G401.6 (cell line): Measurements from ENCODE around the gene BAHCC1.

Source experiments
- FAIRE-seq: peaks from 2 replicates; lab custom pipeline; 2012; peaks lifted over from hg19 to GRCh38; lab: Jason Lieb, UNC

The BAHCC1 gene

DNA sequence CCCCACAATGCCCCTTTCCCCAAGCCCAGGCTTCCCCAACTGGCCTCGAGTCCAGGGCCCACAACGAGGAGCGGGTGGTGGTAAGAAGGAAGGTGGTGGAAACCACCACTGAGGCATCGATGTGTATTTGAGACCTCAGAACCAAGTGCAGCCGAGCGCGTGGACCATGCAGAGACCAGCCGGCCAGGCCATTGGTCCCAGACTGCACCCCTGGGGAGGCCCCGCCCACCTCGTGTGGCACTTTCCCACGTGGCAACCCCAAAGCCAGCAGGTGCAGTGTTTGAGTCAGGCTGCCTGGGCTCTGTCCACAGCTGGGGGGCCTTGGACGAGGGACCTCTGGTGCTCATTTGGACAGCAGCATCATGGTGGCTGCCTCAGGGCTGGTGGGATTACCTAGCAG is 28.1 kb upstream of the BAHCC1 start:
- no peak for FAIRE-seq

DNA sequence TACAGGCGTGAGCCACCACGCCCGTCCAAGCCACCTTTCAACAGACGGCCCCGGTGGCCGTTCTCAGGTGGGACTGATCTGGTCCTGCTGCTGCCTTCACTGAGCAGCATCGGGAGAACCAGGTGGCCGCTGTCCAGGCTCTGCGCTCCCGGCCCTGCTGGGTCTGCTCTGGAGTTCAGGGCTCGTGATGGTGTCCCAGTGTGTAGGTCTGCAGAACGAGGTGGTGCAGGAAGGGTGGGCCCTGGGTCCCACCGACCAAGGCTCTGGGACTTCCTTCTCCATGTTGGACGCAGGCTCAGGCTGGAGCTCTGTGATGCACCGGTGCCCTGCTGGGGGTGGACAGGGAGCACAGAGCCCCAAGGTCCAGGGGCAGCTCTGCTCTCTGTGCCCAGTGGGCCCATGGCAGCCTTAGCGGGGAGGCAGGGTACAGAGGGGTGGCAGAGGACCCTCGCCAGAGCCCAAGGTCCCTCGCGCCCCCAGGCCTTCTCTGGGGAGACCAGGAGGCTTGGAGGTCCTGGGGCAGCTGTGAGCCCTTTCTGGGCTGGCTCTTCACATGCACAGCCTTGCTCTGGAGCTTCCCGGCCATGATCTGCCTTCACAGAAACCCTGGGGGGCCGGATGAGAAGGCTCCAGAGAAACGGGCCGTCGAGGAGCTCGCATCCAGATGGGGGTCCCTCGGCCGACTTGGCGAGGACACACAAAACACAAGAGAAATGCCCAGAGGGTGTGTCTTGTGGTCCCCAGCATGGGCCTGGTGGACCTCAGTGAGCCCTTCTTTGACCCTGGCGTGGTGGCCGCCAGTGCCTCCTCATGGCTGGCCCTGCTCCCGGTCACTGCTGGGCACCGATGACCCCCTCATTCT is 26.9 kb upstream of the BAHCC1 start:
- no peak for FAIRE-seq

DNA sequence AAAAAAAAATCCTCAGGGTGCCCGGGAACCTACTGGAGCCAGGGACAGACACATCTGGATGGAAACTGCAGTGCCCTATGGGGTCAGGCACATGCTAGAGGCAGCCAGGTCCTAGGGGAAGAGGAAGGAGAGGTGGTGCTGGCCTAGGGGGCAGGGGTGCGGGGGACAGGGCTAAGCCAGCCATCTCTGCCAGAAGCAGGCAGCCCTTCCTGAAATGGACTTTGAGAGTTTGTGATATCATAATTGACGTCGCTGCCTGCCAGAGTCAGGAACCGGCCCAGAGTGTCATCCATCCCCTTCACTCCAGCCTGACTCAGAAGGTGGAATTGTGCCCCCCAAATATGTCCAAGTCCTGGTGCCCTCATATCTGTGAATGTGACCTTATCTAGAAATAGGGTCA is 25.0 kb upstream of the BAHCC1 start:
- FAIRE-seq: no peak

DNA sequence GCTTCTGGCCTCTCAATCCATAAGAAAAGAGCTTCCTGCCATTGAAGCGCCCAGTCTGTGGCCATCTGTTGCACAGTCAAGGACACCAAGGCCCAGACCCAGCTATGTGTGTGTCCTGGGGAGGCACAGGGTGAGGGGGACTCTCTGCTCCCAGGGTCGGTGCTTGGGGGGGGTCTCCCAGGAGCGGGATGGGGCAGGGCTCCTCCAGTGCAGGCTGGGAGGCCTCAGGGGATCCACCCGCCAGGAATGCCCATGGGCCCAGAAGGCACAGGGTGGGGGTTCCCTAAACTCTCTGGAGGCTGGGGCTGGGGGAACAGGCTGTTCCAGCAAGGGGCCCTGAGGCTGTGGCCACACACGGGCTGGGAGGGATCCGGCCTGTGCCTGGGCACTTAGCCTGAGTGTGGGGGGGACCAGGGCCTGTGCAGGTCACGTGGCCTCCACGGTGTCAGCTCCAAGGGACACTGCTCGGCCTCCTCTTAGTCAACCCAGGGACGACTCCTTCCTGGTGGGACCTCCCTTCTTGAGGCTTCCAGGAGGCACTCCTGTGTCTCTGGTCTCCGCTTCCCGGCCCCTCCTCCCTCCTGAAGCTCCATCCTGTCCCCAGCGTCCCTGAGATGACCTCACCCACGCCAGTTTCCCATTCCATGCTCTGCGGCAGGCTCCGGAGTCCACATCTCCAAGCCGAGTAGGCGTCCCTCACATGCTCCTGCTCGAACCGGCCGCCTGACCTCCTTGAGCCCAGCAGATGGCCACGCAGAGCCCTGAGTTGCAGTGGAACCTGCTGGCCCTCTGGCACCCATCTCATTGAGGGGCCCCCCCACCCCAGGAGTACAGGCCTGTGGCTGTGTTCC is 23.1 kb upstream of the BAHCC1 start:
- FAIRE-seq: no peak

DNA sequence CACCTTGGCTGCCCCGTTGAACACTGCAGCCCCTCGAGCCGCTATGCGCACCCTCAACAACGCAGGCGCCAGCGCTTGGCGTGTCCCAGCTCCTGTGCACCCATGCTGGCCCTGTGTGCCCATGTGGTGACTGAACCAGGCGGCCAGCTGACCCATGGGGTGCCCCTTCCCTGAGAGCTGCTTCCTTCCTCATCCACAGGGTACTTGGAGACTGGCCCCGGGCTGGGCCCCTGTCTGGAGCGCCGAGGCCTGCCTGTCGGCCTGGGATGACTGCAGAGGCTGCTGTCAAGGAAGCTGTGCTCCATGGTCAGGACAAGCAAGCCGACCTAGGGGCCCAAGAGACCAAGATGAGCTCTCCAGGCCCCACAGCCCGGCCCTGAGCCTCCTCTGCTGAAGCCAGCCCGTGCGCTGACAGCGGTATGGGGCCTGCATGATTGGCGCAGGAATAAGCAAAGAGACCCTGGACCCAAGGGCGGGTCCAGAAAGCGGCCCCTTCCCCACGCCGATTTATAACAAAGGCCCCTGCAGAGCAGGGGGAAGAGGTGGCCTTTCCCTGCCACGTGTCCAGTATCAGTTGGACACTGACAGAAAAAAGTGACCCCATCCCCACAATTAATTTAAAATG is 21.6 kb upstream of the BAHCC1 start:
- FAIRE-seq: no peak

DNA sequence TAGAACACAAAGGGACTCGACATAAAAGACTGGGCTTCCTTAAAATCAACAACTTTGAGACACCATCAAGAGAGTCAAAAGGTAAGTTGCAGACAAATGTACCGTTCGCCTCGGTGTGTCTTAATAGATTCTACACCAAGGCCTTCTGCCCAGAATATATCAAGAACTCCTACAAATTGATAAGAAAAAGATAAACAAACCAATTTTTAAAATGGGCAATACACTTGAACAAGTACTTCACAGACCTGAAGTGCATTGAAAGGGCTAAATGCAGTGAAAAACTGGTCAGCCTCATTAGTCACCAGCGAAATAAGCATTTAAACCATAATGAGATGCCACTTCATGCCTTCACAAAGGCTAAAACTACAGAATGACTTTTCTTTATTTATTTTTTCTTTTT is 20.4 kb upstream of the BAHCC1 start:
- no peak for FAIRE-seq

DNA sequence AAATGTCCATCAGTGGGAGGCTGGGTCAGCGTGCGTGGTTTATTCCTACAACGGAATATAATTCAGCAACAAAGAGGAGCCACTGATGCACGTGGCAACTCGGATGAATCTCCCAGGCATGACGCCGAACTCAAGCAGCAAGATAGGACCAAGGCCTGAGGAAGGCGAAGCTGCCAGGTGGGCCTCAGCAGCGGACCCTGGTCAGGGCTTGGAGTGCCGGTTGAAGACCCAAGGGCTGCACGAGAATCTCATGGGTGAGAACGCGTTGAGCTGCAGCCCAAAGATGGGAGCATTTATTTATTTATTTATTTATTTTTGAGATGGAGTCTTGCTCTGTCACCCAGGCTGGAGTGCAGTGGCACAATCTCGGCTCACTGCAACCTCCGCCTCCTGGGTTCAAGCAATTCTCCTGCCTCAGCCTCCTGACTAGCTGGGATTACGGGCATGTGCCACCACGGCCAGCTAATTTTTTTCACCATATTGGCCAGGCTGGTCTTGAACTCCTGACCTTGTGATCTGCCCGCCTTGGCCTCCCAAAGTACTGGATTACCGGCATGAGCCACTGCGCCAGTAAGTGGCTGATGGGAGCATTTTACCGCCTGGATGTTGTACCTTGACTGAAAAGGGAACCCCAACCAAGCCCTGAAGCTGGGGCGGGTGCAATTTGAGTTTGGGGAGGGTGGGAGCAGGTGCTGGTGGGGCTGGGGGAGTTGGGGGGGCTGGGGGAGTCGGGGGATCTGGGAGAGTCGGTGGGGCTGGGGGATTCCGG is 18.1 kb upstream of the BAHCC1 start:
- FAIRE-seq: no peak

DNA sequence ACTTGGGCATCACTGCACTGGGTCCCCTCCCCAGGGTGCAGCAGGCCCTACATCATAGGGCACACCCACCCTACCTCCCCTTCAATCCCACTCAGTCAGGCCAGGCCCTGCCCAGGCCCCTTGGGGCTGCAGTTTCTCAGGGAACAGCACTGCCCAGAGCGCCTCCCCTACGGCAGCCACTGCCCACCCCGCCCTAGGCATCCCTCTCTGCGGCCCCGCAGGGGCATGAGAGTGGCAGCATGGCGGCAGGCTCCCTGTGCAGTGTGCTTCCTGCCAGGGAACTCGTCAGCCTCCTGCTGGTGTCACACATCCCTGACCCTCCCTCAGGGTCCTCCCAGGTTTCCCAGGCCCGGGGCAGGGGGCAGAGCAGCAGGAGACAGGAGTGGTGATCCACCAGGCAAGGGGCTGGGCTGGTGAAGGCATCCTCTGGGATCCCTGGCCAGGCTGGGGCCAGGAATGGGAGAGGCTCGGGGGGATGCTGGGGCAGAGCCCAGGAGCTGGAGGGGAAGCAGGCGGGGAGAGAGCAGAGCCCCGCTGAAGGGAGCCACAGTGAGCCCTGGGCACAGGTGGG is 16.2 kb upstream of the BAHCC1 start:
- FAIRE-seq: no peak

DNA sequence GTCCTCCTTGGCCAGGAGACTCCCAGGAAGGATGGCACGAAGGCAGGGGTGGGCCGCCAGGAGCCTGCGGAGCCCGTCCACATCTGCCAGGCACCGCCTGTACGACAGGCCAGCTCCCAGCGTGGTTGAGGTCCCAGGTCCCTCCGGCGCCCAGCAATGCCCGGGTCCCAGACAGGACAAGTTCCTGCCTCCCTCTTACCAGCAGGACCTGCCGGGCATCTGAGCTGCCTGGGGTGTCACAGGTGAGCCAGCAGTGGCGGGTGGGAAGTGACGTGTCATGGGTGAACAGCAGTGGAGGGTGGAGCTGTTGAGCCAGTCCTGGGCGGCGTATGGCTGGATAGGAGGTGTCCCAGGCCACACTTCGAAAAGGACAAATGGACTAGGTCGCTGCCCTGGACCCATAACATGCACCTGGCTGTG is 15.7 kb upstream of the BAHCC1 start:
- no peak for FAIRE-seq

DNA sequence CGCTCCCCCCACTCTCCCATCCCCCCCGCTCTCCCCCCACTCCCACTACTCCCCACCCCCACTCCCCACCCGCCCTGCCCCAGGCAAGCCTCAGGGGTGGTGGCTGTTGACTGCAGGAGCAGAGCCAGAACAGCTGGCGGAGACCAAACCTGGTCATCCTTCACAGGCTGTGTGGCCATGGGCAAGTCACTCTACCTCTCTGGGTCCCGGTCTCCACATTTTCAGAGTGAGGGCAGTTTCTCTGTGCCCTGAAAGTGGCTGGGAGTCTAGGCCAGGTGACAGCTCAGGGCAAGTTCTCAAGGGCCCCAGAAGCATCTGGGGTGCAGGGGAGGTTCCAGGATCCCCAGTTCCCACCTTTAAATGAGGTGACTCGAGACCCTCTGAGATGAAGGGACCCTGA is 15.1 kb upstream of the BAHCC1 start:
- no peak for FAIRE-seq

DNA sequence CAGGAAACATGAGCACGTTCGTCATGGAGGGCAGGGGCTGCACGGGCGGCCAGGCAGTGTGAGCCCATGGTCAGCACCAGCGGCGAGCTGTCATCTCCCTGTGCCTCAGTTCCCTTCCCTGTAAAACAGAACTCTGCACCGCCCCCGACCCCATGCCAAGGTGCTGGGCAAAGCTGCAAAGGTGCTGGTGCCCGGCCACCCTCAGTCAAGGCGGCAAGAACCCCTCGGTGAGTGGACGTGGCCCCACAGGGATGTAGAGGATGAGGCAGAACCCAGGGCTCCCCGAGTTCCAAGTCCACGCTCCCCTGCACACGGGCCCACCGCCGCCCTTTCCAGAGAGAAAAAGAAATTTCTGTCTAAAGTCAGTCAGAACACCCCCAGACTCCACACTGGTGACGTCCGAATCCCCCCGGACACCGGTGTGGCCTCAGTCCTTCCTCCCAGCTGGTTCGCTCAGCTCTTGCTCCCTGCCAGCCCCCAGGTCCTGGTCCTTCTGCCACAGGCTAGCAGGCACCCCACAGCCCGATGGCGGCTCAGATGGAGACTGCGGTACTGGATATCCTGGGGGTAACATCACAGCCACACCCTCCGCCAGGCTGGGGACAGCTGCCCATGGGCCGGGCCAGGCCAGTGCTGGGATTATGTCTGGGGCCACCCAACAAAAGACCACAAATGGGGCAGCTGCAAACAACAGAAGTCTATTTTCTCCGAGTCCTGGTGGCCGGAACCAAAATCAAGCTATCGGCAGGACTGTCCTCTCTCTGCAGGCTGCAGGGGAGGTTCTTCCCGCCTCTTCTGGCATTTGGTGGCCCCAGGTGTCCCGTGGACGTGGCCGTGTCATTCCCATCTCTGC is 14.4 kb upstream of the BAHCC1 start:
- no peak for FAIRE-seq

DNA sequence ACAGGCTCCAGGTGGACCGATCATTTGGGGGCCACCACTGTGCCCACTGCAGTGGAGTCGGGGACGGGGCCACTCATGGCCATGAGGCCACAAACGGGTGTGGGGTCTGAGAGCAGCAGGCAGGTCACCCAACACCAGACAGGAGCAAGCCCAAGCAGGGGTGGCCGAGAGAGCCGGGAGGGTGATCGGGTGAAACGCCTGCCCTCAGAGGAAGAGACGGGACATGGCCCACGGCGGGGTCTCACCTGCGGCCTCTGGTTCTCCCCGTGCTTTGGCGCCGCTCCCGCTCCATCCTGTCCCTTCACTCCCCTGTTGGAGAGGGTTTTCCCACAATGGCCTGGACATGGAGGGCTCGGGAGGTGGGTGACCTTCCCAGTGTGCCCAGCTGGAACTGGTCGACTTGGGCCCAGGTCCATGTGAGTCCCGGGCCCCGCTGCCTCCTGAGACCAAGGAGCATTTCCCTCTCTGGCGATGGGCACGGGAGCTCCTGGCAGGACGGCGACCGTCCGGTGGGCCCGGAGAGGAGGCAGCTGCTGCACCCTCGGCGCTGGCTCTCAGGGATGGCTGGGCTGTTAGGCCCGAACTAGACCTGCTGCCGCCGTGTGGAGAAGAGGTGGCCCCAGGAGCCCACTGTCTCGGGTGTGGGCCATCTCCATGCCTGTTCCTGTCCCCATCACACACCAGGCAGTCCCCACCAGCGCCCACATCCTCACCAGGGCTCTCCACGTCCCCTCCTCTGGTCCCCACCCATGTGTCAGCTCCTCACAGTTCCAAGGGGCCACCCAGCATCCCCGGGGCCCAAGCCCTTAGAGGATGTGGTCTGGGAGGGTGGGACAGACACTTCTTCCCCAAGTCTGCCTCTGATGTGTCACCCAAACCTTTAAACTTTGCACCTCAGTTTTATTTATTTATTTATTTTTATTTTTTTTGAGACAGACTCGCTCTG is 13.4 kb upstream of the BAHCC1 start:
- FAIRE-seq: no peak

DNA sequence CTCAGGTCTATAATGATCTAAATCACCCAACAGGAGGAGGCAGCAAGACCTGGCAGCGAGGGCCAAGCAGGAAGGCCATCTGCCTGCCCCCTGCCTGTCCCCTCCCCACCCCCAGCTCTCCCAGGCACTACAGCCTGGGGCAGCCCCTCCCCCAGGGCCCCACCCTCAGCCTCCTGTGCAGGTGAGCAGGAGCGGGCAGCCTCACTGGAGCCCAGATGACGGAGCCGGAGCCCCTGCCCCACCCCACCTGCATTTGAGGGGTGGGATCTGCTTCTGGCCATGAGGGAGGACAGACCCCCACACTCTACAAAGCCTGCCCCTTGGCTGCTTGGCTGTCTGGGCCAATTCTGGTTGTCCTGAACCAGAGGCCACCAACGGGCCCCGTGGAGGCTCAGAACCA is 12.4 kb upstream of the BAHCC1 start:
- no peak for FAIRE-seq

DNA sequence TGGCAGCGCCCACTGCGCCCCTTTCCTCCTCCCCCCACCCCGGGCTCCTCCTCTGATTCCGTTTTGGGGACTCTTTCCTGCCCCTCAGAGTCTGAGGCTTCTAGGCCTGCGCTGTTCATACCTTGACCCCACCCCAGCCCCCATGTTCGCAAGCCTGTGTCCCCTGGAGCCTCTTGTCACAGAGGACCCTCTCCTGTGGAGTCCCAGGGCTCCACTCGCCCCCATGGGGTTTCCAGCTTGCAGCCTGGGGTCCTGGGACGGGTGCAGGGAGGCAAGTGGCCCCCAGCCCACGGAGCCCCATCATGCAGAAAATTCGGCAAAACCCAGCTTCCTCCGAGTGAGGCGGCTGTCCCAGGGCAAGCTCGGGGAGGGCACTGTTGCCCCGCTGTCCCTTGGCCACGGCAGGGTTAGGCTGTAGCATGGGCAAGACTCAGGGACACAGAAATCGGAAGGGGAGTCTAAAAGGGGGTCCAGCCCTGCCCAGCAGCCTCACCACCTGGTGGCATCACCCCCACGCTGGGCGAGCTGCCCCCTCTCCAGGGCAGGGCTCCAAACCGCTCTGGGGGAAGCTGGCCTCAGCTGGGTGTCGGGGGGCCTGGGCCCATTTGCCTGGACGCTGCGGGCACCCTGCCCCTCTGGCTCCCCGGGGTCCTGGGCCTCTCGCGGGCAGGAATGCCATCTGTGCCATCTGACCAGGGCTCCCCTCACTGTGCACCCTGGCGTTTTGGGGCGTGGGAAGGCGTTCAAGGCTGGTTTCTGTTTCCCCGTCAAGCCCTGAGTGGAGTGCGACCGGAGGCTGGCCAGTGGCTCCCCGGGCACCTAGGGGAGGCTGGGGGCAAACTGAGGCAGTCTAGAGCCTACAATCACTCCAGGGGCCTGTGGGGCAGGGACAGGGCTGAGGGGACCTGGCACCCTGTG is 11.5 kb upstream of the BAHCC1 start:
- FAIRE-seq: no peak

DNA sequence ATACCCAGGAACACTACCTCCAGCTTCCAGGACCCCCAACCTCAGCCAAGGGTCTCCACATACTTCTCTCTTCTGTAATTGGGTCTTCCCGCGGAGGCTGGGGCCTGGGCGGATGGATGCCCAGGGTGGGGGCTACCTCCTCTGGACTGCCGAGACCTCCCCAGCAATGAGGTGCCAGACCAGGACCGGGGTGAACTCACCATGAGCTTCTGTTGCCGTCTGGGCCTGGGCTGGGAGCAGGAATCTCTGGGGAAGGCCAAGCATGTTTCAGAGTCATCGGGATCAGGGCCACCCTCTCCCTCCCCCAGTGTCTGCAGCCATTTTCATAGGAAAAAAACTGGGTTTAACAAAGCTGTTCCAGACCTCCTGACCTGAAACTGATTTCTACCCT is 10.3 kb upstream of the BAHCC1 start:
- no peak for FAIRE-seq

DNA sequence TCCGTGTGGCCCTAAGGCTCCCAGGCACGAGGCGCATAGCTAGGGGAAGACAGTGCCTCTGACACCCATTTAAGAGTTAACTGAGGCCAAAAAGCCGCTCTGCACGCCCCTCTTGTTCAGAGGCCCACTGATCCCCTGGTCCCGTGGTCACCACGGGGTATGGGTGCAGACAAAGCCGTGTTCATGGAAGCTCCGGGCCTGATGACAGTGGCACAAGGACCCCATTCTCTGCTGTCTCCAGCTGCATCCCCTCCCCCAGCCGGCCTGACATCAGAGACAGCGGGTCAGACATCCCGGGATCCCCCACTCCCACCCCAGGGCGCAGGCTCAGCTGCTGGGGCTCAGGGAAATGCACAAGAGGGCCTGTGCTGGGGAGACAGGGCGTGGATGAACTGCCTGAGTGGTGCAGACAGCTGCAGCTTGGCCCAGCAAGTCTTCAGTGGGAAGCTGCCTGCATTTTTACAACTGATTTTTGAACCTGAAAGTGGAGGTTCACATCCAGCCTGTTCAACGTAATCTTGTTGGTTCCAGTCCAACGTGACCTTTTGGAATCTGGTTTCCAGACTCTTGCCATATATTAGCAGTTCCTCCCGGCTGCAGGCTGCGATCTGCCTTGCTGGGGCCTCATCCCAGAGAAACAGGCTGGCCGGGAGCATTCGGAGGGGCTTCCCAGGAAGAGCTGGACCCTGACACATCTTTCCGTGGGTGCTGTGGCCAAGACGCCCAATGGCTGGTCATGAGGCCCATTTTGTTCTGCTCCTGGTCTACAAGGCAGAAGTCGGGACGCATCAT is 9.7 kb upstream of the BAHCC1 start:
- FAIRE-seq: no peak

DNA sequence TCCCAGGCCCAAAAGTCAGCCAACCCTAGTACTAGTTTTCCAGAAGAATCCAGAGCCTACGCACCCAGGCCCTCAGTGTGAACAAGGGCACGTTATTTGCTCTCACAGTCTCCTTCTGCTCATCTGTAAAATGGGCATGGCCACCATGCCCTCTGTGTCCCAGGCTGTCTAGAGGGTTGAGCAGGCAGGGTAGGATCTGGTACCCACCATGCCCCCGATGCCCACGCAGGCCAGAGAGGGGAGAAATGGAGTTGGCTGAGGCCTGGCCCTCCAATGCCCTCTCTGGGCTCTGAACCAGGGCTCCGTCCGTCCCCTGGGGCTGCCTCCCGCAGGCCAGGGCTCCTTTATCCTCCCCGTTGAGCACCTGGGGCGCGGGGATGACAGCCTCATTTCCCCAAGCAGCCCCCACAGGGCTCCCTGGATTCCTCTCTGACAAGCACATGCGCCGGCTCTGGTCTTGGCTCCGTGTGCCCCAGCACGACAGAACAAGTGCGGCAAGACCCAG is 9.1 kb upstream of the BAHCC1 start:
- no peak for FAIRE-seq

DNA sequence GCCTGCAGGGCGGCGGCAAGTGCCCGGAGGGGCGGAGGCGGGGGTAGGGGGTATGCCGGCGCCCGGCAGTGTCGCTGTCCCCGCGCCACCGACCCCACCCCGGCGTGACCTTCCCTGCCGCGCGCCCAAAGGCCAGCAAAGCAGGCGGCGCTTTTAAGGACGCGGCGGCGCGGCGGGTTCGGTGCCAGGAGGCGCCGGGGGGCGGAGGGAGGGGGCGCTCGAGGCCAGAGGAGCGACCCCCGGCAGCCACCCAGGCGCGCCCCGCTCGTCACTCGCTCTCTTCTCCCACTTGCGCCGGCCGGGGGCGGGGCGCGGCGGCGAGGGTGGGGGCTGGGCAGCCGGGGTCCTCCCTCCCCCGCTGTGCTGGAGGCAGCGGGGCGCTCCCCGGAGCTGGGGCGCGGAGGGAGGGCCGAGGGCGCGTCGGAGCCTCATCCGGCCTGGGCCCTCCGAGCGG is 8.6 kb upstream of the BAHCC1 start:
- FAIRE-seq: no peak
